GM23338 (cell line): ENCODE data around the gene MFNG. TPM values are rescaled to one million over a fixed set of nuclear protein-coding genes. Genes with fewer than 3 reads are reported as not detected.

ENCODE experiments used
- ATAC-seq: fragments of 200-7000 bp; cut with Tn5 transposase; 3 replicates; pipeline ENCODE4 v1.9.1; 2020
- DNase-seq: peaks from one replicate; pipeline ENCODE4 v3.0.0-alpha.2; 2015; ENCODE audit warnings: low spot score
- H2AFZ ChIP-seq: fragments of 200-600 bp; sonication (generic); 2 replicates; pipeline ENCODE4 v1.8.0; 2016; ENCODE audit warnings: antibody characterized with exemption, mild to moderate bottlenecking, moderate library complexity
- H3F3A ChIP-seq: fragments of 200-600 bp; sonication (generic); replicated peaks from 2 replicates; pipeline ENCODE4 v1.8.0; 2017; ENCODE audit warnings: antibody characterized with exemption, mixed run types, low read depth
- H3K27ac ChIP-seq: fragments of 200-600 bp; sonication (generic); 2 replicates; pipeline ENCODE4 v1.6.1; 2016; ENCODE audit warnings: low read depth
- H3K27me3 ChIP-seq: fragments of 200-600 bp; sonication (generic); 2 replicates; pipeline ENCODE4 v1.8.0; 2016; ENCODE audit warnings: mild to moderate bottlenecking, mixed run types, moderate library complexity; ENCODE audit not compliant: insufficient read depth
- H3K36me3 ChIP-seq: fragments of 200-600 bp; sonication (generic); 2 replicates; pipeline ENCODE4 v1.8.0; 2016; ENCODE audit warnings: mild to moderate bottlenecking; ENCODE audit not compliant: insufficient read depth
- H3K4me1 ChIP-seq: fragments of 200-600 bp; sonication (generic); 2 replicates; pipeline ENCODE4 v1.8.0; 2016; ENCODE audit warnings: mild to moderate bottlenecking, moderate library complexity; ENCODE audit not compliant: insufficient read depth
- H3K4me2 ChIP-seq: fragments of 200-600 bp; sonication (generic); 2 replicates; pipeline ENCODE4 v1.7.1; 2017; ENCODE audit warnings: mixed run types
- H3K4me3 ChIP-seq: fragments of 200-600 bp; sonication (generic); 2 replicates; pipeline ENCODE4 v1.6.1; 2016; ENCODE audit warnings: mixed run types
- H3K79me2 ChIP-seq: fragments of 200-600 bp; sonication (generic); replicated peaks from 2 replicates; pipeline ENCODE4 v1.8.0; 2017; ENCODE audit warnings: mild to moderate bottlenecking; ENCODE audit not compliant: insufficient read depth
- H3K9me2 ChIP-seq: fragments of 200-600 bp; sonication (generic); 2 replicates; pipeline ENCODE4 v1.8.0; 2017; ENCODE audit not compliant: insufficient read depth
- H4K20me1 ChIP-seq: fragments of 200-600 bp; sonication (generic); replicated peaks from 2 replicates; pipeline ENCODE4 v1.8.0; 2017; ENCODE audit warnings: mild to moderate bottlenecking; ENCODE audit not compliant: insufficient read depth
- H3K27ac Mint-ChIP-seq: 2 replicates; pipeline ENCODE4 v1.8.0; 2020; ENCODE audit warnings: inconsistent platforms, mild to moderate bottlenecking, moderate library complexity, mixed read lengths
- H3K27me3 Mint-ChIP-seq: 3 replicates; pipeline ENCODE4 v1.8.0; 2022; ENCODE audit warnings: low read depth, mild to moderate bottlenecking, moderate library complexity, mixed read lengths, inconsistent platforms; ENCODE audit not compliant: insufficient read depth, poor library complexity
- H3K36me3 Mint-ChIP-seq: 3 replicates; pipeline ENCODE4 v1.8.0; 2021; ENCODE audit warnings: low read depth, mild to moderate bottlenecking, inconsistent platforms, moderate library complexity, mixed read lengths
- H3K4me1 Mint-ChIP-seq: 3 replicates; pipeline ENCODE4 v1.8.0; 2020; ENCODE audit warnings: mild to moderate bottlenecking, inconsistent platforms, mixed read lengths
- H3K4me3 Mint-ChIP-seq: 3 replicates; pipeline ENCODE4 v1.8.0; 2021; ENCODE audit warnings: moderate library complexity, mild to moderate bottlenecking, inconsistent platforms, mixed read lengths
- H3K9me3 Mint-ChIP-seq: 3 replicates; pipeline ENCODE4 v1.8.0; 2020; ENCODE audit warnings: moderate library complexity, mild to moderate bottlenecking, inconsistent platforms, mixed read lengths
- ETS1 ChIP-seq: IDR thresholded peaks from 2 replicates; pipeline ENCODE4 v1.6.1; 2016; ENCODE audit warnings: antibody characterized with exemption
- EZH2 ChIP-seq: fragments of 200-600 bp; sonication (generic); IDR thresholded peaks from one replicate; pipeline ENCODE4 v1.8.0; 2017; ENCODE audit warnings: antibody characterized with exemption, mild to moderate bottlenecking, low read depth; ENCODE audit not compliant: unreplicated experiment
- EZH2phosphoT487 ChIP-seq: fragments of 200-600 bp; sonication (generic); IDR thresholded peaks from one replicate; pipeline ENCODE4 v1.8.1; 2018; ENCODE audit warnings: antibody characterized with exemption; ENCODE audit not compliant: unreplicated experiment
- JUNB ChIP-seq: IDR thresholded peaks from one replicate; pipeline ENCODE4 v1.6.1; 2016; ENCODE audit warnings: antibody characterized with exemption; ENCODE audit not compliant: unreplicated experiment
- POLR2AphosphoS5 ChIP-seq: IDR thresholded peaks from 2 replicates; pipeline ENCODE4 v1.6.1; 2016; ENCODE audit warnings: antibody characterized with exemption, low read depth
- REST ChIP-seq: IDR thresholded peaks from one replicate; pipeline ENCODE4 v1.6.1; 2018; ENCODE audit warnings: antibody characterized with exemption; ENCODE audit not compliant: unreplicated experiment
- STAT1 ChIP-seq: IDR thresholded peaks from one replicate; pipeline ENCODE4 v1.6.1; 2016; ENCODE audit warnings: antibody characterized with exemption; ENCODE audit not compliant: unreplicated experiment
- ZNF331 ChIP-seq: fragments of 250-450 bp; sonication (Bioruptor Pico); IDR thresholded peaks from 2 replicates; pipeline ENCODE4 v1.5.0; 2020; ENCODE audit warnings: low read depth, mild to moderate bottlenecking, moderate library complexity
- polyA plus RNA-seq: library from polyadenylated mRNA; unstranded; fragments of >200 nt; fragmentation: Nextera tagmentation; extraction: Ambion mirVana; gene quantifications from 2 replicates; pipeline ENCODE4 v1.2.1, GENCODE V29; 2016
- total RNA-seq: library from RNA; depleted of rRNA; stranded (reverse); fragments of >200 nt; shearing (Covaris generic); gene quantifications from 2 replicates; pipeline ENCODE4 v1.2.3, GENCODE V29; 2014
- TF ChIP-seq, protein P1 (sequence below): fragments of 250-450 bp; sonication (Bioruptor Pico); IDR thresholded peaks from 2 replicates; pipeline ENCODE4 v1.5.0; 2020; ENCODE audit warnings: mild to moderate bottlenecking, moderate library complexity
- TF ChIP-seq, protein P2 (sequence below), 2 experiments: fragments of 200-600 bp in 1 of 2; sonication (generic) in 1 of 2; conservative IDR thresholded peaks; 2 replicates each; pipeline versions ENCODE4 v1.5.1 to v1.6.1; 2016 to 2017; ENCODE audit warnings: antibody characterized with exemption in 2 of 2, low read depth in 2 of 2, mild to moderate bottlenecking in 2 of 2, moderate library complexity in 1 of 2

Gene MFNG
- total and polyA plus RNA-seq, 2 experiments from 2014 or later, result 1.4 to 1.9 TPM

GRCh38 chr22:37459206-37459605 lies 27.0 kb downstream of the MFNG start (continued):
- TF ChIP-seq, protein P1, sequence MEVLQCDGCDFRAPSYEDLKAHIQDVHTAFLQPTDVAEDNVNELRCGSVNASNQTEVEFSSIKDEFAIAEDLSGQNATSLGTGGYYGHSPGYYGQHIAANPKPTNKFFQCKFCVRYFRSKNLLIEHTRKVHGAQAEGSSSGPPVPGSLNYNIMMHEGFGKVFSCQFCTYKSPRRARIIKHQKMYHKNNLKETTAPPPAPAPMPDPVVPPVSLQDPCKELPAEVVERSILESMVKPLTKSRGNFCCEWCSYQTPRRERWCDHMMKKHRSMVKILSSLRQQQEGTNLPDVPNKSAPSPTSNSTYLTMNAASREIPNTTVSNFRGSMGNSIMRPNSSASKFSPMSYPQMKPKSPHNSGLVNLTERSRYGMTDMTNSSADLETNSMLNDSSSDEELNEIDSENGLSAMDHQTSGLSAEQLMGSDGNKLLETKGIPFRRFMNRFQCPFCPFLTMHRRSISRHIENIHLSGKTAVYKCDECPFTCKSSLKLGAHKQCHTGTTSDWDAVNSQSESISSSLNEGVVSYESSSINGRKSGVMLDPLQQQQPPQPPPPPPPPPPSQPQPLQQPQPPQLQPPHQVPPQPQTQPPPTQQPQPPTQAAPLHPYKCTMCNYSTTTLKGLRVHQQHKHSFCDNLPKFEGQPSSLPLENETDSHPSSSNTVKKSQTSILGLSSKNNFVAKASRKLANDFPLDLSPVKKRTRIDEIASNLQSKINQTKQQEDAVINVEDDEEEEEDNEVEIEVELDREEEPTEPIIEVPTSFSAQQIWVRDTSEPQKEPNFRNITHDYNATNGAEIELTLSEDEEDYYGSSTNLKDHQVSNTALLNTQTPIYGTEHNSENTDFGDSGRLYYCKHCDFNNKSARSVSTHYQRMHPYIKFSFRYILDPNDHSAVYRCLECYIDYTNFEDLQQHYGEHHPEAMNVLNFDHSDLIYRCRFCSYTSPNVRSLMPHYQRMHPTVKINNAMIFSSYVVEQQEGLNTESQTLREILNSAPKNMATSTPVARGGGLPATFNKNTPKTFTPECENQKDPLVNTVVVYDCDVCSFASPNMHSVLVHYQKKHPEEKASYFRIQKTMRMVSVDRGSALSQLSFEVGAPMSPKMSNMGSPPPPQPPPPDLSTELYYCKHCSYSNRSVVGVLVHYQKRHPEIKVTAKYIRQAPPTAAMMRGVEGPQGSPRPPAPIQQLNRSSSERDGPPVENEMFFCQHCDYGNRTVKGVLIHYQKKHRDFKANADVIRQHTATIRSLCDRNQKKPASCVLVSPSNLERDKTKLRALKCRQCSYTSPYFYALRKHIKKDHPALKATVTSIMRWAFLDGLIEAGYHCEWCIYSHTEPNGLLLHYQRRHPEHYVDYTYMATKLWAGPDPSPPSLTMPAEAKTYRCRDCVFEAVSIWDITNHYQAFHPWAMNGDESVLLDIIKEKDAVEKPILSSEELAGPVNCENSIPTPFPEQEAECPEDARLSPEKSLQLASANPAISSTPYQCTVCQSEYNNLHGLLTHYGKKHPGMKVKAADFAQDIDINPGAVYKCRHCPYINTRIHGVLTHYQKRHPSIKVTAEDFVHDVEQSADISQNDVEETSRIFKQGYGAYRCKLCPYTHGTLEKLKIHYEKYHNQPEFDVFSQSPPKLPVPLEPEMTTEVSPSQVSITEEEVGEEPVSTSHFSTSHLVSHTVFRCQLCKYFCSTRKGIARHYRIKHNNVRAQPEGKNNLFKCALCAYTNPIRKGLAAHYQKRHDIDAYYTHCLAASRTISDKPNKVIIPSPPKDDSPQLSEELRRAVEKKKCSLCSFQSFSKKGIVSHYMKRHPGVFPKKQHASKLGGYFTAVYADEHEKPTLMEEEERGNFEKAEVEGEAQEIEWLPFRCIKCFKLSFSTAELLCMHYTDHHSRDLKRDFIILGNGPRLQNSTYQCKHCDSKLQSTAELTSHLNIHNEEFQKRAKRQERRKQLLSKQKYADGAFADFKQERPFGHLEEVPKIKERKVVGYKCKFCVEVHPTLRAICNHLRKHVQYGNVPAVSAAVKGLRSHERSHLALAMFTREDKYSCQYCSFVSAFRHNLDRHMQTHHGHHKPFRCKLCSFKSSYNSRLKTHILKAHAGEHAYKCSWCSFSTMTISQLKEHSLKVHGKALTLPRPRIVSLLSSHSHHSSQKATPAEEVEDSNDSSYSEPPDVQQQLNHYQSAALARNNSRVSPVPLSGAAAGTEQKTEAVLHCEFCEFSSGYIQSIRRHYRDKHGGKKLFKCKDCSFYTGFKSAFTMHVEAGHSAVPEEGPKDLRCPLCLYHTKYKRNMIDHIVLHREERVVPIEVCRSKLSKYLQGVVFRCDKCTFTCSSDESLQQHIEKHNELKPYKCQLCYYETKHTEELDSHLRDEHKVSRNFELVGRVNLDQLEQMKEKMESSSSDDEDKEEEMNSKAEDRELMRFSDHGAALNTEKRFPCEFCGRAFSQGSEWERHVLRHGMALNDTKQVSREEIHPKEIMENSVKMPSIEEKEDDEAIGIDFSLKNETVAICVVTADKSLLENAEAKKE, result no peak
- TF ChIP-seq EZH2, result no peak
- TF ChIP-seq EZH2phosphoT487, result no peak

- no peaks in the 10 kb centered on the region for H3K4me1 ChIP-seq
- ATAC-seq (peak; percentile 99), DNase-seq (peak; percentile 89)
- no peak for TF ChIP-seq ETS1
- TF ChIP-seq, protein P2, sequence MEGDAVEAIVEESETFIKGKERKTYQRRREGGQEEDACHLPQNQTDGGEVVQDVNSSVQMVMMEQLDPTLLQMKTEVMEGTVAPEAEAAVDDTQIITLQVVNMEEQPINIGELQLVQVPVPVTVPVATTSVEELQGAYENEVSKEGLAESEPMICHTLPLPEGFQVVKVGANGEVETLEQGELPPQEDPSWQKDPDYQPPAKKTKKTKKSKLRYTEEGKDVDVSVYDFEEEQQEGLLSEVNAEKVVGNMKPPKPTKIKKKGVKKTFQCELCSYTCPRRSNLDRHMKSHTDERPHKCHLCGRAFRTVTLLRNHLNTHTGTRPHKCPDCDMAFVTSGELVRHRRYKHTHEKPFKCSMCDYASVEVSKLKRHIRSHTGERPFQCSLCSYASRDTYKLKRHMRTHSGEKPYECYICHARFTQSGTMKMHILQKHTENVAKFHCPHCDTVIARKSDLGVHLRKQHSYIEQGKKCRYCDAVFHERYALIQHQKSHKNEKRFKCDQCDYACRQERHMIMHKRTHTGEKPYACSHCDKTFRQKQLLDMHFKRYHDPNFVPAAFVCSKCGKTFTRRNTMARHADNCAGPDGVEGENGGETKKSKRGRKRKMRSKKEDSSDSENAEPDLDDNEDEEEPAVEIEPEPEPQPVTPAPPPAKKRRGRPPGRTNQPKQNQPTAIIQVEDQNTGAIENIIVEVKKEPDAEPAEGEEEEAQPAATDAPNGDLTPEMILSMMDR (conservative IDR thresholded peaks at IDR 0.05; ENCODE audit: low read depth in 2 of 2), result peak; percentile 85 to 99
- TF ChIP-seq POLR2AphosphoS5, result no peak
- TF ChIP-seq STAT1, result no peak
- no peak for TF ChIP-seq ZNF331
- TF ChIP-seq JUNB, result no peak
- TF ChIP-seq EZH2phosphoT487, result no peak
- no peak for TF ChIP-seq REST
- no peaks in the 10 kb centered on the region for H3K79me2 ChIP-seq
- no peak overlapping the region for H3K27ac Mint-ChIP-seq
- H3K36me3 Mint-ChIP-seq, result no peaks in the 10 kb centered on the region
- H3K4me1 Mint-ChIP-seq, result peaks cover 11% of the 10 kb centered on the region
- H3K4me3 Mint-ChIP-seq, result no peak overlapping the region
- H3K27me3 ChIP-seq, result no peaks in the 10 kb centered on the region
- H3K4me3 ChIP-seq, result no peak overlapping the region
- no peak overlapping the region for H3K27ac ChIP-seq
- no peaks in the 10 kb centered on the region for H3K9me2 ChIP-seq
- no peaks in the 10 kb centered on the region; the same call in 2 of the 3 replicates for H3K9me3 Mint-ChIP-seq
- no peak overlapping the region for H3K4me2 ChIP-seq
- H3K36me3 ChIP-seq, result no peaks in the 10 kb centered on the region
- no peaks in the 10 kb centered on the region for H3F3A ChIP-seq
- no peak overlapping the region for H2AFZ ChIP-seq
- H4K20me1 ChIP-seq, result no peaks in the 10 kb centered on the region
- peaks cover 11% of the 10 kb centered on the region for H3K27me3 Mint-ChIP-seq
These were observed 28.9 kb downstream of the MFNG start for GRCh38 chr22:37457093-37457893.
